Measurements from ENCODE around the gene IER2. TPM values are rescaled to one million over a fixed set of nuclear protein-coding genes. Genes with fewer than 3 reads are reported as not detected.

The IER2 gene
- total RNA-seq, 8 experiments from 2014 or later = 33.2 to 61.5 (median 39.8) TPM

DNA sequence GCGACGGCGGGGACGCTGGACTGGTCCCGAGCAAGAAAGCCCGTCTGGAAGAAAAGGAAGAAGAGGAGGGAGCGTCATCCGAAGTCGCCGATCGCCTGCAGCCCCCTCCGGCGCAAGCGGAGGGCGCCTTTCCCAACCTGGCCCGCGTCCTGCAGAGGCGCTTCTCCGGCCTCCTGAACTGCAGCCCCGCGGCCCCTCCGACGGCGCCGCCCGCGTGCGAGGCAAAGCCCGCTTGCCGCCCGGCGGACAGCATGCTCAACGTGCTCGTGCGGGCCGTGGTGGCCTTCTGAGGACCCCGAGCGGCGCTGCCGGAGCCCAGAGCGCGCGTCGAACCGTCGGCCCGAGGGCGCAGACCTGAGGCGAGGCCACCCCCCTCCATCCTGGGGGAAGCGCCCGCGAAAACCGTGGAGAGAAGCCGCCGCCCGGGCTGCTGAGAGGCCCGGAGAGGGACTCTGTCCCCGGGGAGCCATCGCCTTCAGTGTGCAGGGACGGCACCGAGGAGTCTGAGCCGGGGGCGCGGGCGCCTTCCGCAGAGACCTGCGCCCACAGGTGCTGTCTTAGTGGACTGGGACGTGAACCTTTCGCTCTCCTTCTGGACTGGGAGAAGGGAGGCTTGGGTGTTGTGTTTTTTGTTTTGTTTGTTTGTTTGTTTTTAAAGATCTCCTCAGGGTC lies 3.5 kb downstream of the IER2 start:
- 0 to 4% (median 0%) methylated on average over 3 to 49 of the region's 69 CpGs; no CpG with 5 or more reads in 5 of the 10 experiments for WGBS, 10 experiments
- Histone ChIP-seq H3K4me1 (replicated peaks in 1 of 2) (peaks cover 6 to 9% of the 10 kb centered on the region in 2 donors), H3K27ac (peak overlapping the region; percentile 91 to 97), H3K4me3 (peak overlapping the region; percentile 55 to 89 (median 82))
- in situ Hi-C loops (cut with MboI; ENCODE audit: low pct_unique_long_range_greater_than_20kb in 2 of 9, low sequenced_read_pairs in 9 of 9, unreplicated experiment in 9 of 9) = no loop called here
- ATAC-seq (replicated peaks in 6 of 8) = no peak

DNA sequence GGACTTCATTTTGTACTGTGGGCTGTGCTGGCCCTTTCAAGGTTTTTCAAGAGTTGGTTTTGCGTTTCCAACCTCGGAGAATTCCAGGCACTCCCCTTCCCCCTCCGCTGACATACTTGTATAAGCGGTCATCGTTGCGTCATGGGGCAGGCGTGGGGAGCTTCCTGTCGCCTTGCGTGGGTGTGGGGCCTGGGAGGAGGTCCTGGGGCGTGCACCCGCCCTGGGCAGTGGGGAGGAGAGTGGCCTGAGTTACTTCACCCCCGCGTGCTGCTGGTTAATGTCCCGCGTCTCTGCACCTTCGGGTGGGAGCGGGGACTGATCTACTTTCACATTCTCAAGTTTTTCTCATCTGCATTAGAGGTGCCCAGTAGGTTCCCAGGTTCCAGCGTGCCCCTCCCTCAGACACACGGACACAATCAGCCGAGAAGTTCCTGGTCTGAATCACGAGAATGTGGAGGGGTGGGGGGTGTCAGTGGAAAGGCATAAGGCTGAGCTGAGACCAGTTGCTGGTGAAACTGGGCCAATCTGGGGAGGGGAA lies 4.1 kb downstream of the IER2 start:
- ATAC-seq (replicated peaks in 6 of 8) = peak in 1 of 8 experiments; percentile 0
- WGBS, 10 experiments = 0 to 2% (median 0%) methylated on average over 1 to 7 of the region's 21 CpGs; no CpG with 5 or more reads in 4 of the 10 experiments

DNA sequence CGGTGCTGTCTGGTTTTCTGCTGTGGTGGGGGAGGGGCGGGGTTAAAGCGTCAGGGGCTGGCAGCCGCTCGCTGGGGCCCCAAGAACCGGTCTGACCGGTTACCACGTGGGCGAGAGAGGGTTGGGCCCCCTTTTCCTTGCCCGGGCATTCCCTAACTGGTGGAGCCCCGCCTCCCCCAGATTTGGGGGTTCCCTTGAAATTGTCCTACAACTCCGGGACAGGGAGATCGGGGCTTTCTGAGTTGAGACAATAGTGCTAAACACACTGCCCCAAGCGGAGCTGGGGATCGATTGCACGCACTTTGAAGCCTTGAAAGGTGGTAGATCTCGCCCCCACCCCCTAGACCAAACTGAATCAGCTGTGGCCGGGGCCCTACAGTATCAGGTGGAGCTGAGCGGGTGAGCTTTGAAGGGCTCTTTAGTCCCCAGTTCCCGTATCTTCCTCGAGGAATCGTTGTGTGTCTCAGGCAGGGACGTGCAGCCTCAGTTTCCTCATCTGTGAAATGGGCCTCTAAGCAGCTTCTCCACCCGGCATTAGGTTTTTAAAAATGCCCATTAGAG lies 4.8 kb downstream of the IER2 start:
- peak in 3 of 8 experiments; percentile 0 to 2 (median 1) for ATAC-seq (replicated peaks in 6 of 8)
- WGBS, 10 experiments = 0 to 3% (median 0%) methylated on average over 1 to 11 of the region's 24 CpGs; no CpG with 5 or more reads in 6 of the 10 experiments
- in situ Hi-C loops (cut with MboI; ENCODE audit: low pct_unique_long_range_greater_than_20kb in 2 of 9, low sequenced_read_pairs in 9 of 9, unreplicated experiment in 9 of 9) = no loop called here

More for the DNA sequence above, 4.1 kb downstream of the IER2 start:
- Histone ChIP-seq H3K27ac (peak overlapping the region; percentile 91 to 97), H3K4me3 (peak overlapping the region; percentile 55 to 89 (median 82)), H3K4me1 (replicated peaks in 1 of 2) (peaks cover 6 to 7% of the 10 kb centered on the region in 2 donors)
- in situ Hi-C loops (cut with MboI; ENCODE audit: low pct_unique_long_range_greater_than_20kb in 2 of 9, low sequenced_read_pairs in 9 of 9, unreplicated experiment in 9 of 9) = no loop called here

DNA sequence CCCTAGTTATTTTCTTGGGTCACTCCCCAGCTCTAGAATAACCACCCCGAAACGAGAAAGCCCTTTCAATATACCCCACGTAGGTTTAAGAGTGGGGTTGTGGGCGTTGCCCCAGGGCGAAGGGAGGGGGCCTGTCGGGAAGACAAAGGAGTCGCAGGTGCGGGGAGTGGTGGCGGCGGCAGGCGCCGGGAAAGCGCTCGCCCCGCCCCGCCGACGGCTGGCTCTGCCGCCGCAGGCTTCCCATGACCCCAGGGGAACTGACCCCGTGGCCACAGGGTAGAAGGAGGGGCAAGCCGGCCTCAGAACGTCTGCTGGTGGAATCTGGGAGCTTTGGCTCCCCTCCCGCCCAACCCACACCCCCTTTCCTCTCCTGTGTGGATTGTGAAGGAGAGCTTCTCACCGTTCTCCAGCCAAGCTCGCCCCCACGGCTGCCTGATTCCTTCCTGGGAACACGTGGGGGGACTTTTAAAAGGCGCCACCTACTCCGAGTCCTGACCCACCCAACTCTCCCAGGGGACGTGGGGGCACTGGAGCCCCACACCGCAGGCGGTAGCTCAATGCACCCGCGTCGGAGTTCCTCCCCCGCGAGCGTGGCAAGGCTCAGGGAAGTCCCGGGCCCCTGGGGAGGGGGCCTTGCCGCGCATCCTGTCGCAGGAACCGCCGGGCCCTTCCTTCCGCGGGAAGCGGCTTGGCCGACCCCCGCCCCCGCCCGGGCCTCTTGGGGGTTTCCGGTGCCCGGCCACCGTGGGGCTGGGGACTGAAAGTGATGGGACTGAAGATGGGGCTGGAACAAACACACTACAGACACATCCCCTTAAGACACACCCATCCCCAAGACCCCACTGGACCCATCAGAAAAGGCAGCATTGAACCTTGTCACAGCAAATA lies 5.5 kb downstream of the IER2 start:
- in situ Hi-C loops (cut with MboI; ENCODE audit: low pct_unique_long_range_greater_than_20kb in 2 of 9, low sequenced_read_pairs in 9 of 9, unreplicated experiment in 9 of 9) = no loop called here
- H3K27ac ChIP-seq = peak overlapping the region; percentile 91 to 97
- 0 to 17% (median 0%) methylated on average over 1 to 10 of the region's 55 CpGs; no CpG with 5 or more reads in 6 of the 10 experiments for WGBS, 10 experiments
- H3K4me1 ChIP-seq (replicated peaks in 1 of 2) = peaks cover 6 to 7% of the 10 kb centered on the region in 2 donors
- peak overlapping the region; percentile 55 to 89 (median 82) for H3K4me3 ChIP-seq
- peak; percentile 1 to 31 (median 9) for ATAC-seq (replicated peaks in 6 of 8)

More for the DNA sequence above, 4.8 kb downstream of the IER2 start:
- H3K27ac ChIP-seq = peak overlapping the region; percentile 91 to 97
- peaks cover 6 to 7% of the 10 kb centered on the region in 2 donors for H3K4me1 ChIP-seq (replicated peaks in 1 of 2)
- H3K4me3 ChIP-seq = peak overlapping the region; percentile 55 to 89 (median 82)

DNA sequence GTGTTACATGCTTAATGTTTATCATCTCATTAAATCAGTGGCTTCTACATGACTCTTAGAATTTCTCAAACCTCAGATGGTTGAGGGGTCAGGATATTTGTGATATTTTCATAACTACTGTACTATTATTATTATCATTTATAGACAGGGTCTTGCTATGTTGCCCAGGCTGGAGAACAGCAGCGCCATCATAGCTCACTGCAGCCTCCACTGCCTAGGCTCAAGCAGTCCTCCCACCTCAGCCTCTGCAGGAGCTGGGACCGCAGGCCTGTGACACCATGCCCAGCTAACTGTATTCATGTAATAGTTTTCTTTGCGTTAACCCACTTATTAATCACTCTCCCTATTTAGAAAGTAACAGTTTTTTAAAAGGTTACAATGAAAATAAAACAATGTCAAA lies 9.5 kb downstream of the IER2 start:
- WGBS, 10 experiments = 56 to 100% (median 100%) methylated on average over 1 to 3 of the region's 3 CpGs; no CpG with 5 or more reads in 4 of the 10 experiments
- in situ Hi-C loops (cut with MboI; ENCODE audit: low pct_unique_long_range_greater_than_20kb in 2 of 9, low sequenced_read_pairs in 9 of 9, unreplicated experiment in 9 of 9) = no loop called here
- H3K4me3 ChIP-seq = no peak overlapping the region
- H3K4me1 ChIP-seq (replicated peaks in 1 of 2) = peaks cover 19 to 20% of the 10 kb centered on the region in 2 donors
- no peak for ATAC-seq (replicated peaks in 6 of 8)
- no peak overlapping the region for H3K27ac ChIP-seq

DNA sequence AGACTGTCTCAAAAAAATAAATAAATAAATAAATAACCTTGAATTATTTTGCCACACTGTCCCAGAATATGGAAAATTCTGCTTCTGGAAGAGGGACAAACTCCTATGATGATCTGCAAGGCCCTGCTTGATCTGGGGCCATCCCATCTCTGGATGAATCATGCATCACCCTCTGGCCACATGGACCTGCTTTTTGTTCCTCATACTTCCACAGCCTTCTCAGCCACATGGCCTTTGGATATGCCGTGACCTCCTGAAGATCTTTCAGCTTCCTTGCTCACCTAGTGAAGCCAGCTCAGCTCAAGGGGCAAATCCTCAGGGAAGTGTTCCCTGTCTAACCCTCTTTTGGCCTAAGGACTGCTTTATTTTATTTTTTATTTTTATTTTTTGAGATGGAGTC lies 10.3 kb downstream of the IER2 start:
- WGBS, 10 experiments = 60 to 67% methylated on average over 1 of the region's 1 CpG; no CpG with 5 or more reads in 8 of the 10 experiments
- Histone ChIP-seq H3K27ac (no peak overlapping the region), H3K4me3 (no peak overlapping the region), H3K4me1 (replicated peaks in 1 of 2) (peaks cover 25 to 26% of the 10 kb centered on the region in 2 donors)
- no peak for ATAC-seq (replicated peaks in 6 of 8)
- in situ Hi-C loops (cut with MboI; ENCODE audit: low pct_unique_long_range_greater_than_20kb in 2 of 9, low sequenced_read_pairs in 9 of 9, unreplicated experiment in 9 of 9) = no loop called here

DNA sequence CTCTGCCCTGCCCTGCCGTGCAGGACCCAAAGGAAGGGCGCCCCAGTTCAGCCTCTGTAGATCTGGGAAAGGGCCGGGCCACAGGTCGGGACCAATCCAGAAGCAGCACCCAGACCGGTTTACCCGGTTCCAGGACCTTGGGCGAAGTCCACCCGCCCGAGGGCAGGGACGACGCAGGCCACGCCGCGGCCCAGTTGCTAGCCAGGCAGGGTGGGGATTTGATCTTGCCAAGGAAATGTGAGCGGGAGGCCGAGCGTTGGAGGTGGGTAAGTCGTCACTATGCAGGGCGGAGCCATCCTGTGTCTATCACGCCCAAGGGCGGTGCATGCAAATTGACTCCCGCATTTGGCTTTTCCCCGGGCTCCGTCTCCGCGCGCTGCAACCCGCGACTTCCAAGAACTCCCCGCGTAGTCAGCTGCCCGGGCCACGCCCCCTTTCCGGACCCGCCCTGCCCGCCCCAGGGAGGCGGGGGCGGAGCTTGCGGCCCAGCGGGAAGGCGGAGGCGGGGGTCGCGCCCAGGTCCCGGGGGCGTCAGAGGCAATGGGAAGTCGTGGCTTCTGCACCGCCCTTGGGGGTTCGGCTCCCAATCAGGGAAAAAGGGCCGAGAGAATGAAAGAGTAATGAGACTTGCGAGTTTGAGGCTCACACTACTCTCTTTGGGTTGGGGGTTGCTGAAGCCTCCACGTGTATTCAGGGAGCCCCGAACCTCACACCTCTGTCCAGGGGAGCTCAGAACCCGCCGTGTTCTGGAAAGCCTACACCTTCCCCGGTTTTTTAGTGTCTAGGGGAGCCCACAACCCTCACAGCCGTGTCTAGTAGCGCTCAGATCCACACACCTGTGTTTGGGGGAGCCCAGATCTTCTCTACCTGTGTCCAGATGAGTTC lies 12.8 kb downstream of the IER2 start:
- 0 to 9% (median 1%) methylated on average over 1 to 9 of the region's 58 CpGs; no CpG with 5 or more reads in 6 of the 10 experiments for WGBS, 10 experiments
- peak; percentile 61 to 71 (median 66) for ATAC-seq (replicated peaks in 6 of 8)
- Histone ChIP-seq H3K4me3 (peak overlapping the region; percentile 22 to 41 (median 27)), H3K27ac (peak overlapping the region; percentile 91 to 96), H3K4me1 (replicated peaks in 1 of 2) (peaks cover 28% of the 10 kb centered on the region in 2 donors)
- in situ Hi-C loops (cut with MboI; ENCODE audit: low pct_unique_long_range_greater_than_20kb in 2 of 9, low sequenced_read_pairs in 9 of 9, unreplicated experiment in 9 of 9) = no loop called here

DNA sequence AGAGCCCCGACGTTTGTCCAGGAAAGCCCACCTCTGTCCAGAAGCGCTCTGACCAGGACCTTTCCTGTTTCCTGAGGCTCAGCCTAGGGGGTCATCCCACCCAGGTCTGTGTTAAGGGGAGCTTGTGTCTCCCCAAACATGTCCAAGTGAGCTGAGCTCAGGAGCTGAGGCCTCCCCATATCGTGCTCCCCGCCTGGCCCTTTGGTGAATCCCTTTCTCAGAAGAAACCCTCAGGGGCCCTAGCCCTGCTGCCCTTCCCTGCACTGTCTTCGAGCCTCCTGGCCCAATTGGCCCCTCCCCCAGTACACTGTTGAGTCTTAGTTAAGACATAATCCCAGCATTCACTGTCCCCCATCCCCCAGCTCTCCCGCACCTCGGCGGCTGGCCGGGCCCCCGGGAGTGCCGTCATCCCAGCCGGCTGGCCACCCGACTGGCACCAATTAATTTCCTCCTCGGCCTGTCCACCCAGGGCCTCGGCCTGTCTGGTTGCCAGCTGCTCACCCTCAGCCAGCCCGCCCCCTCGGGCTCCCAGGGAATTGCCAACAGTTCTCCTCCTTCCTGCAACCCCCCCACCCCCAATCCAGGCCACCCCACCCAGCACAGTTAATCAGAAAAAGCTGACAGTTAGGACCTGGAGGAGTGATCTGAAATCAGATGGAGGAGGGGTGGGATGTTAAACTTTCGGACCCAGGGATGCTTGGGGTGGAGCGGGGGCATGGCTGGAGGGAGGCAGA lies 13.6 kb downstream of the IER2 start:
- Histone ChIP-seq H3K27ac (peak overlapping the region; percentile 91 to 96), H3K4me3 (peak overlapping the region; percentile 7 to 41 (median 15)), H3K4me1 (replicated peaks in 1 of 2) (peaks cover 28 to 29% of the 10 kb centered on the region in 2 donors)
- WGBS, 10 experiments = 0 to 20% (median 0%) methylated on average over 1 of the region's 20 CpGs; no CpG with 5 or more reads in 7 of the 10 experiments
- peak; percentile 16 to 75 (median 69) for ATAC-seq (replicated peaks in 6 of 8)
- in situ Hi-C loops (cut with MboI; ENCODE audit: low pct_unique_long_range_greater_than_20kb in 2 of 9, low sequenced_read_pairs in 9 of 9, unreplicated experiment in 9 of 9) = no loop called here

DNA sequence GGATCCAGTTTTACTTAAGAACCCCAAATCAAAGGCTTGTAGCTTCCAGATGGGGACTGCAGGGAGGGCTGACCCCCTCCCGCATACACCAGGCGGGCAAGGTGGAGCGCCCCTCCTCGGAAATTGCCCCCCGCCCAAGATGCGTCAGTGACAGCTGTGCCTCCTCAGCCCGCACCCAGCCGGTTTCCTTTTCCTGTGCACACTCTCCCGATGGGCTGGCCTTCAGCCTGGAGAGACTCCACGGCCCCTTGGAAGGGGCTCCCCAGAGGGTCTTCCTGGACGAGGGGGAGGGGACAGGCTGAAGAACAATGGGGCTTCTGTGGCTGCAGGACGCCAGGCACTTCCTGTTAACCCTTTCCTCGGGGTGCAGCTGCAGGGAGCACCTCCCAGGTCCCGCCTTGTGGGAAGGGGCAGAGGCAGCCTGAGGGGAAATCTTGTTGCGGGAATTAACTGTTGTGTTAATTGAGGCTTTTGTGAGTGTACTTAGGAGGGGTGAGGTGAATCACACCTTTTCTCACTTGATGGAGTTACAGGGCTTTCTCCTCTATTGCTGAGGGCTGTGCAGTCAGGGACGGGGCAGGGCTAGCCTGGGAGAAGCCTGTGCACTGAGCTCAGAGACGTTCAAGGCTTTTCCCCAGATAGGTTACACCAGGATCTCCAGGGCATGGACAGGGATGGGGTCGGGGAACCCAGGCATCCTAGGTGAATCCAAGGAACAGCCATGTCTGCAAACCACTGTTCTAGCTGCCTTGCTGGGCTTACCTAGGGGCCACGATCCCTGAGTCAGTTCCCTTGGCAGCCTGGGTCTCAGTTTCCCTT lies 14.3 kb downstream of the IER2 start:
- Histone ChIP-seq H3K4me1 (replicated peaks in 1 of 2) (peaks cover 28 to 29% of the 10 kb centered on the region in 2 donors), H3K27ac (peak overlapping the region; percentile 91 to 96), H3K4me3 (peak overlapping the region; percentile 7 to 41 (median 15))
- in situ Hi-C loops (cut with MboI; ENCODE audit: low pct_unique_long_range_greater_than_20kb in 2 of 9, low sequenced_read_pairs in 9 of 9, unreplicated experiment in 9 of 9) = no loop called here
- WGBS, 10 experiments = 0 to 40% (median 32%) methylated on average over 1 to 4 of the region's 19 CpGs; no CpG with 5 or more reads in 6 of the 10 experiments
- peak; percentile 4 to 72 (median 62) for ATAC-seq (replicated peaks in 6 of 8)

DNA sequence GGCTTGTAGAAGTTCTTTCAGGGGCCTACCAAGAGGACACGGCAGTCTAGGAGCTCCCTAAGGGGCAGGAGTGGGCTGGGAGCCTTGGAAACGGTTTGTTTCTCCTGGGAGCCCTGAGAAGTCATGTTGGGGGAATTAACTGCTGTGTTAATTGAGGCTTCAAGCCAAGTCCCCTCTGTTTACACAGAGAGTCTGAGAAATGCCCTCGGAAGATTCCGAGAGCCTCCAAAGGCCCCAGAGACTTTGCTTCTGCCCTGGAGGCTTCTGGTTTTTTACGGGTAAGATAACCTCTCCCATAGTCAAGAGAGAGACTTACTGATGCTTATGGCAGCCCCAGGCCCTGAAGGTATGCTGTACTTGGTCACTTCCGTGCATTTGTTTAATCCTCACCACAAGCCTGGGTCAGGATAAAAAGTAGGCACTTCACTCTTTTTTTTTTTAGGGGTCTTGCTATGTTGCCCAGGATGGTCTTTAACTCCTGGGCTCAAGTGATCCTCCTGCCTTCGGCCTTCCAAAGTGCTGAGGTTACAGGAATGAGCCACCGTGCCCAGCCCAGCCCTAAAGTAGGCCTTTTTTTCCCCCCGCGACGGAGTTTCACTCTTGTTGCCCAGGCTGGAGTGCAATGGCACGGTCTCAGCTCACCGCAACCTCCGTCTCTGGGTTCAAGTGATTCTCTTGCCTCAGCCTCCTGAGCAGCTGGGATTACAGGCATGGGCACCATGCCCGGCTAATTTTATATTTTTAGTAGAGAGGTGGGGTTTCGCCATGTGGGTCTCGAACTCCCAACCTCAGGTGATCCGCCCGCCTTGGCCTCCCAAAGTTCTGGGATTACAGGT lies 15.2 kb downstream of the IER2 start:
- peaks cover 28 to 29% of the 10 kb centered on the region in 2 donors for H3K4me1 ChIP-seq (replicated peaks in 1 of 2)

More for the DNA sequence above, 15.2 kb downstream of the IER2 start:
- in situ Hi-C loops (cut with MboI; ENCODE audit: low pct_unique_long_range_greater_than_20kb in 2 of 9, low sequenced_read_pairs in 9 of 9, unreplicated experiment in 9 of 9) = no loop called here
- 6 to 96% (median 67%) methylated on average over 1 to 12 of the region's 19 CpGs; no CpG with 5 or more reads in 1 of the 10 experiments for WGBS, 10 experiments
- H3K27ac ChIP-seq = peak overlapping the region; percentile 91 to 96
- no peak for ATAC-seq (replicated peaks in 6 of 8)
- no peak overlapping the region for H3K4me3 ChIP-seq

Data from motor neuron (in vitro differentiated cells).